Measurements from ENCODE around the gene ITPK1.

DNA sequence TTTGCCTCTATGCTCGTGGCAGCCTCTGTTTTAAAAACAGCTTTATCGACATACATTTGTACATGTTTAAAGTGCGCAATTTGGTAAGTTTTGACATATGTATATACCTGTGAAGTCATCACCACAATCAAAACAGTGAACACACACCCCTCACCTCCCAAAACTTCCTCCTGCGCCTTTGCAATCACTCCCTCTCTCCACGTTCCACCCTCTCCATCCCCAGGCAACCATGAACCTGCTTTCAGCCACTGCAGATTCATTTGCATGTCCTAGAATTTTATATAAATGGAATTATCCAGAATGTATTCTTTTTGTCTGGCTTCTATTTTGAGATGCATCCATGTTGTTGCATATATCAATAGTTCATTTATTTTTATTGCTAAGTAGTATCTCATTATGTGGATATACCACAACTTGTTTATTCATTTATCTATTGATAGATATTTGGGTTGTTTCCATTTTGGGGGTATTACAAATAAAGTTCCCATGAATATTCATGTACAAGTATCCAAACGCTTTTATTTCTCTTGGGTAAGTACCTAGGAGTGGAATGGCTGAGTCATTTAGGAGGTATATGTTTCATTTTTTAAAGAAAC lies 208.3 kb downstream of the ITPK1 start:
- no peak for TF ChIP-seq POLR2AphosphoS5 (IDR thresholded peaks at IDR 0.05)
- no peak for TF ChIP-seq CTCF (IDR thresholded peaks at IDR 0.05)
- TF ChIP-seq POLR2A (IDR thresholded peaks at IDR 0.05; ENCODE audit: low read depth): no peak

Data from esophagus muscularis mucosa (tissue), 3 donors.